ENCODE results near the gene LPGAT1. TPM values are rescaled to one million over a fixed set of nuclear protein-coding genes. Genes with fewer than 3 reads are reported as not detected.
"Not testable (repeated sequence)": the region's sequence is repeated elsewhere in the genome, so short reads cannot be mapped to it uniquely, and the experiment has no call there.

The LPGAT1 gene
- total RNA-seq, 4 donors from 2014 or later: 19.3 to 345 (median 37.4) TPM

DNA sequence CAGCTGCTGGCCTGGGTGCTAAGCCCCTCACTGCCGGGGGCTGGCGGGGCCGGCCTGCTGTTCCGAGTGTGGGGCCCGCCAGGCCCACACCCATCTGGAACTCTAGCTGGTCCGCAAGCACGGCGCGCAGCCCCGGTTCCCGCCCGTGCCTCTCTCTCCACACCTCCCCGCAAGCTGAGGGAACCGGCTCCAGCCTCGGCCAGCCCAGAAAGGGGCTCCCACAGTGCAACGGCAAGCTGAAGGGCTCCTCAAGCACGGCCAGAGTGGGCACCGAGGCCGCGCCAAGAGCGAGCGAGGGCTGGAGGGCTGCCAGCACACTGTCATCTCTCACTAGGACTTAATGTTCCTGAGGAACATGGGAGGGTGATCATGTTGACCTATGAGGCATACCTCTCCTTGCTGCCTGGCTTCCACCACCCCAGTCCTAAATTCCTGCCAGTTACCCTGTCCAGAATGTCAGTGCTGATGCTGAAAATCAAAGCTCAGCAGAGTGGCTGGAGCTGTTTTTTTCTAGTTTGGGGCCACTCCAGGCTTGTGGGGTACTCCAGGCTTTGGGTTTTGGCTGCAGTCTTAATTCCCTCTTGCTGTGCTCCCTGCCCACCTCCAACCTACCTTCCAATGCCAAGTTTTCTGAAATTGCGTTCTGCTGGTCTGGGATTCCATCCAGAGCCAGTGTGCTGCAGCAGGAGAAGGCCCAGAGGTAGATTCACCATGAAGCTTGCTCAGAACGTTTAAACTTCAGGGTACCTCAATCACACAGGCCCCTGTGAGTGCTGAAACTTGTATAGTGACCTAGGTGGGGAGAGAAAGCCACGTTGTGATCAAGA lies 44.2 kb upstream of the LPGAT1 start:
- H3K4me1 ChIP-seq: no peaks in the 10 kb centered on the region
- intact Hi-C loops (cut with DNase I; ENCODE audit: low total_unique reads) (no loop called here), in situ Hi-C loops (cut with MboI; ENCODE audit: low pct_ligation_motif_present in 1 of 4, low pct_unique_long_range_greater_than_20kb in 1 of 4, low sequenced_read_pairs in 3 of 4) (no loop called here)
- H3K9me3 ChIP-seq: no peaks in the 10 kb centered on the region
- TF ChIP-seq CTCF (IDR thresholded peaks at IDR 0.05): no peak
- no peak for TF ChIP-seq POLR2A (IDR thresholded peaks at IDR 0.05)
- TF ChIP-seq POLR2AphosphoS5 (IDR thresholded peaks at IDR 0.05): no peak
- WGBS, 2 donors (ENCODE audit: low coverage in 1 of 2): 20 to 90% methylated on average over 1 to 16 of the region's 25 CpGs
- no peak overlapping the region for H3K4me3 ChIP-seq
- H3K27ac ChIP-seq: no peak overlapping the region
- no peaks in the 10 kb centered on the region for H3K27me3 ChIP-seq
- H3K36me3 ChIP-seq: no peaks in the 10 kb centered on the region
- DNase-seq: no peak

DNA sequence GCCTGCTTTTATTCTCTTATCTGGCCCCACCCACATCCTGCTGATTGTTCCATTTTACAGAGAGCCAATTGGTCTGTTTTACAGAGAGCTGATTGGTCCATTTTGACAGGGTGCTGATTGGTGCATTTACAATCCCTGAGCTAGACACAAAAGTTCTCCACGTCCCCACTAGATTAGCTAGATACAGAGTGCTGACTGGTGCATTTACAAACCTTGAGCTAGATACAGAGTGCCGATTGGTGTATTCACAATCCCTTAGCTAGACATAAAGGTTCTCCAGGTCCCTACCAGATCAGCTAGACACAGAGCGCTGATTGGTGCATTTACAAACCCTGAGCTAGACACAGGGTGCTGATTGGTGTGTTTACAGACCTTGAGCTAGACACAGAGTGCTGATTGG lies 43.2 kb upstream of the LPGAT1 start:
- WGBS, 2 donors (ENCODE audit: low coverage in 1 of 2): 93% methylated on average over 3 of the region's 3 CpGs; no CpG with 5 or more reads in 1 of the 2 donors
- H3K36me3 ChIP-seq; H3K27me3 ChIP-seq; H3K4me3 ChIP-seq; H3K9me3 ChIP-seq; intact Hi-C loops (cut with DNase I; ENCODE audit: low total_unique reads); in situ Hi-C loops (cut with MboI; ENCODE audit: low pct_ligation_motif_present in 1 of 4, low pct_unique_long_range_greater_than_20kb in 1 of 4, low sequenced_read_pairs in 3 of 4); DNase-seq; H3K4me1 ChIP-seq; H3K27ac ChIP-seq: not testable (repeated sequence)

DNA sequence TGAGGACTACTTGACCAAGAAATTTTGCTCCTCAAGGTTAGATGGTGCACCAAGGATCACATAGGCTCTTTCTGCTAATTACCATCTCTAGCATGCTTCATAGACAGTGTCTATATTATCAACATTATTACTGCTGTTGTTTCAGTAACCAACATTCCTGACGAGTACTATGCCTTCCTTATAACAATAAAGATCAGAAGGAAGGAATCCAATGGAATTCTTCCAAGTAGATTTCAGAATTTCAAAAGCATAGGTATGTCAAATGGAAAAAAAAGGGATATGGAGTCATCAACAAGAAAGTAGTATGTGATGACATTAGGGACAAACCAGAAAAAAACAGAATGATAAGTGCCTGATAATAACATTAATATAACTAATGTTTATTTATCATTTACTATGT lies 39.6 kb upstream of the LPGAT1 start:
- 60 to 78% methylated on average over 1 of the region's 1 CpG for WGBS, 2 donors (ENCODE audit: low coverage in 1 of 2)
- Histone ChIP-seq H3K4me3 (no peak overlapping the region), H3K36me3 (no peaks in the 10 kb centered on the region), H3K27ac (no peak overlapping the region), H3K4me1 (no peaks in the 10 kb centered on the region), H3K9me3 (no peaks in the 10 kb centered on the region), H3K27me3 (no peaks in the 10 kb centered on the region)
- no peak for TF ChIP-seq POLR2A (IDR thresholded peaks at IDR 0.05)
- no peak for TF ChIP-seq POLR2AphosphoS5 (IDR thresholded peaks at IDR 0.05)
- no peak for TF ChIP-seq CTCF (IDR thresholded peaks at IDR 0.05)
- TF ChIP-seq EP300 (IDR thresholded peaks at IDR 0.05; ENCODE audit: low read depth): no peak
- intact Hi-C loops (cut with DNase I; ENCODE audit: low total_unique reads): no loop called here
- no peak for DNase-seq
- in situ Hi-C loops (cut with MboI; ENCODE audit: low pct_ligation_motif_present in 1 of 4, low pct_unique_long_range_greater_than_20kb in 1 of 4, low sequenced_read_pairs in 3 of 4): no loop called here

DNA sequence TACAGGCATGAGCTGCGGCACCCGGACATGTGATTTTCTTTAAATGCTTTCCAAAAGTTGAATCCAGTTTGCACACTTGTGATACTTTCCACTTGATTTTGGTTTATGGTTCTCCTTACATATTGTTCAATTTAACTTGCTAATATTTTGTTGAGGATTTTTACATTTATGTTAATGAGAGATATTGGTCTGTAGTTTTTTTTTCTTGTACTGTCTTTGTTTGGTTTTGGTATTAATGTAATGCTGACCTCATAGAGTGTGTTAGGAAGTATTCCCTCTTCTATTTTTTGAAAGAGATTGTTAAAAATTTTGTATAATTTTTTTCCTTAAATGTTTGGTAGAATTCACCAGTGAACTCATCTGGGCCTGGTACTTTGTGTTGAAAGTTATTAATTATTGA lies 34.6 kb upstream of the LPGAT1 start:
- Histone ChIP-seq H3K27ac (no peak overlapping the region), H3K9me3 (no peaks in the 10 kb centered on the region), H3K4me1 (no peaks in the 10 kb centered on the region), H3K36me3 (no peaks in the 10 kb centered on the region), H3K27me3 (no peaks in the 10 kb centered on the region), H3K4me3 (no peak overlapping the region)
- no peak for DNase-seq
- no peak for TF ChIP-seq CTCF (IDR thresholded peaks at IDR 0.05)
- no peak for TF ChIP-seq EP300 (IDR thresholded peaks at IDR 0.05; ENCODE audit: low read depth)
- no peak for TF ChIP-seq POLR2A (IDR thresholded peaks at IDR 0.05)
- no peak for TF ChIP-seq POLR2AphosphoS5 (IDR thresholded peaks at IDR 0.05)
- intact Hi-C loops (cut with DNase I; ENCODE audit: low total_unique reads) (no loop called here), in situ Hi-C loops (cut with MboI; ENCODE audit: low pct_ligation_motif_present in 1 of 4, low pct_unique_long_range_greater_than_20kb in 1 of 4, low sequenced_read_pairs in 3 of 4) (no loop called here)
- 93 to 100% methylated on average over 2 of the region's 2 CpGs for WGBS, 2 donors (ENCODE audit: low coverage in 1 of 2)

DNA sequence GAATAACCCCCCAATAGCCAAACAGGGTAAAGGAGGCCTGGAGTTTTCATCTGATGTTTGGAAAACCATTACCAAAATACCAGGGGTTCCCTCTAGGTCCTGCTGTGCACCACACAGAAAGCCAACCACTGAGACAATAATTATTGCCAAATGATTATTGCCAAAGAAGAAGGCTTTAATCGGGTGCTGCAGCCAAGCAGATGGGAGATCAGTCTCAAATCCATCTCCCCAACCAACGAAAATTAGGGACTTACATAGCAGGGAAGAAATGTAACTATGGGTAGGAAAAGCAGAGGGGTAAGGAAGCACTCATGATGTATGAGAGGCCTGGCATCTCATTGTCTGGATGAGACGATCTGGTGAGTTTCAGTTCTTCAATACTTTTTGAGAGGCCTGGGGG lies 28.8 kb upstream of the LPGAT1 start:
- no peak overlapping the region for H3K27ac ChIP-seq
- H3K4me1 ChIP-seq: no peaks in the 10 kb centered on the region
- 71 to 72% methylated on average over 3 of the region's 3 CpGs for WGBS, 2 donors (ENCODE audit: low coverage in 1 of 2)
- no peak overlapping the region for H3K4me3 ChIP-seq
- no peak for TF ChIP-seq CTCF (IDR thresholded peaks at IDR 0.05)
- no peak for TF ChIP-seq EP300 (IDR thresholded peaks at IDR 0.05; ENCODE audit: low read depth)
- no peak for TF ChIP-seq POLR2AphosphoS5 (IDR thresholded peaks at IDR 0.05)
- TF ChIP-seq POLR2A (IDR thresholded peaks at IDR 0.05): no peak
- DNase-seq: no peak
- H3K9me3 ChIP-seq: peaks cover 6% of the 10 kb centered on the region in 2 donors
- in situ Hi-C loops (cut with MboI; ENCODE audit: low pct_ligation_motif_present in 1 of 4, low pct_unique_long_range_greater_than_20kb in 1 of 4, low sequenced_read_pairs in 3 of 4) (no loop called here), intact Hi-C loops (cut with DNase I; ENCODE audit: low total_unique reads) (no loop called here)
- no peaks in the 10 kb centered on the region for H3K36me3 ChIP-seq
- H3K27me3 ChIP-seq: no peaks in the 10 kb centered on the region

Data from transverse colon (tissue), 4 donors.